Measurements from ENCODE around the gene NCAM2.

Gene NCAM2

DNA sequence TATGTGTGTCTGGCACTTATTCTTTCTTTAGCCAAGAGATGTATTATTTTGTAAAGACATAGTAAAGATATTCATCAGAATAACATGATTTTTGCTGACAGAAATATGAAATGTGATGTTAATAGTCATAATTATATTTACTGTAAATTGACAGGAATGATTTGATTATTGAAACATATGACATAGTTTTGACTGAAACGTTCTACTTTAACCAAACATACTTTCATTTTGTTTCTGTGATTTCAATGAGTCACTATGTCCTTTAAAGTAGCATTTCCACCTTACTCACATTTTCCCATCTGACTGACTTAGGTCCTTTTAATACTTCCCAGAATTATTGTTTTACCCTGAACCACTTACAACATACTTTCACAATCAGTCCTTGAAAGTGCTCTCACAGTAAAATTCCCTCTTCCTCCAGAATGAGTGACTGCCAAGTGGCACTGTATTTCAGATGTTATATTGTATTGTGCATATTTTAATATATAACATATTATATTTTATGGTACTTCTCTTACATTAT is 437.9 kb downstream of the NCAM2 start:
- H3K9me3 ChIP-seq (ENCODE audit: control insufficient read depth in 1 of 2, low read length in 2 of 2) = peaks cover 0 to 5% of the 10 kb centered on the region in 2 donors
- no peak overlapping the region for H3K9ac ChIP-seq (ENCODE audit: low read depth in 1 of 2, low read length in 2 of 2)
- no peak overlapping the region for H3K4me3 ChIP-seq (ENCODE audit: low read depth in 1 of 2, low read length in 2 of 2)
- no peaks in the 10 kb centered on the region for H3K27me3 ChIP-seq (ENCODE audit: control insufficient read depth in 1 of 2, insufficient read depth in 2 of 2, low read length in 2 of 2)
- no peaks in the 10 kb centered on the region for H3K36me3 ChIP-seq (ENCODE audit: control insufficient read depth in 1 of 2, insufficient read depth in 2 of 2, low read length in 2 of 2)
- H3K4me1 ChIP-seq (ENCODE audit: control insufficient read depth in 1 of 2, insufficient read depth in 2 of 2, low read length in 2 of 2) = no peaks in the 10 kb centered on the region
- no peak overlapping the region for H3K27ac ChIP-seq (ENCODE audit: low read depth, low read length)

DNA sequence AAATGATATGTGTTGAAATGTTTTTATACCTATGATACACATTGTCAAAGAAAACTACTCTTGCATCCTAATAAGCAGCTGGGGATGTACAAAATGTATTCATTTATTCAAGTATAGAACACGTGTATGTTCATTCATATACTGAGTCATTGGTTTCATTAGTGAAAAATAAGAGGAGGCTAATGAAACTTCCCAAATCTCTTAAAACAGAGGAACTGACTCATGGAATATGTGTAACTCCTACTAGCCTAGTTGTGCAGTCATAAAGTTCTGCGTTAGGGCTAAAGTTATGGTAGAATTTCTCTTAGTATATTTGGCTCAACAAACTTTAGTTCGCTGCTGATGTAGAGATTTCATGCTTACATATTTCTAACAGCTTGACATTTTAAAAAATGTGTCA is 441.6 kb downstream of the NCAM2 start:
- Histone ChIP-seq H3K9ac (ENCODE audit: low read depth in 1 of 2, low read length in 2 of 2) (no peak overlapping the region), H3K36me3 (ENCODE audit: control insufficient read depth in 1 of 2, insufficient read depth in 2 of 2, low read length in 2 of 2) (no peaks in the 10 kb centered on the region), H3K4me3 (ENCODE audit: low read depth in 1 of 2, low read length in 2 of 2) (no peak overlapping the region), H3K9me3 (ENCODE audit: control insufficient read depth in 1 of 2, low read length in 2 of 2) (peaks cover 0 to 5% of the 10 kb centered on the region in 2 donors), H3K27me3 (ENCODE audit: control insufficient read depth in 1 of 2, insufficient read depth in 2 of 2, low read length in 2 of 2) (no peaks in the 10 kb centered on the region), H3K4me1 (ENCODE audit: control insufficient read depth in 1 of 2, insufficient read depth in 2 of 2, low read length in 2 of 2) (no peaks in the 10 kb centered on the region), H3K27ac (ENCODE audit: low read depth, low read length) (no peak overlapping the region)

DNA sequence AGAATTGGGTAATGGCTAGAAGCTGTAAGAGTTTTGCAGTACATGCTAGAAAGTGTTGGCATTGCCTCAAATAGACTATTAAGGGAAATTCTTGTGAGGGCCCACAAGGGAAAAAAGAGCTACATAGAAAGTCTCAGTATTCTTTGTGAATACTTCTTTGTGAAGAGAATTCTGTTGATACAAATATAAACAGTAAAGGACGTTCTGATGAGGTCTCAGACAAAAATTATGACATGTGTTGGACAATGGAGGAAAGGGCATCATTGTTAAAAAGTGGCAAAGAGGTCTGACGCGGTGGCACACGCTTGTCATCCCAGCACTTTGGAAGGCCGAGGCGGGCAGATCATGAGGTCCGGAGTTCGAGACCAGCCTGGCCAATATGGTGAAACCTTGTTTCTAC is 458.9 kb downstream of the NCAM2 start:
- H3K9me3 ChIP-seq (ENCODE audit: control insufficient read depth in 1 of 2, low read length in 2 of 2) = peaks cover 7 to 16% of the 10 kb centered on the region in 2 donors

DNA sequence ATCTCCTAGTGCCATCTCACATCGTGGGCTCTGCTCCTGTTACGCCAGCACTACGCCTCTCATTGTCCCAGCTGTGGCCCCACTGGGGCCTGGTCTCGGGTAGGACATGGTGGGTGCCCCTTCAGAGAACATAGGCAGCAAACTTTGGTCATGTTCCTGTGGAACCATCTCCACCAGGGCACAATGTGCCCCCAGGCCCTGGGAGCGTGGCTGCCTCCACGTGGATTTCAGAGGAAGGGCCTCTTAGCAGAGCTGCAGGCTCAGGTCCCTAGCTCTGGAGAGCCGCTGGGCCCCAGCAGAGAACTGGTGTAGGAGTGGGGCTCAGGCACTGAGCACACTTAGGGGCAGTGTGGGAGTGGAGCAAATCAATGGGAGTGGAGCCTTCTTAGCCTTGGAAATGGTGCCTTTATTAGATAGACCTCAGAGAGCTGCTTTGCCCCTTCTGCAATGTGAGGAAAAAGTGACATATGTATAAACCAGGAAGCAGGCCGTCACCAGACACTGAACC is 460.0 kb downstream of the NCAM2 start:
- no peaks in the 10 kb centered on the region for H3K27me3 ChIP-seq (ENCODE audit: control insufficient read depth in 1 of 2, insufficient read depth in 2 of 2, low read length in 2 of 2)

More for the DNA sequence above, 458.9 kb downstream of the NCAM2 start:
- no peak overlapping the region for H3K4me3 ChIP-seq (ENCODE audit: low read depth in 1 of 2, low read length in 2 of 2)
- H3K4me1 ChIP-seq (ENCODE audit: control insufficient read depth in 1 of 2, insufficient read depth in 2 of 2, low read length in 2 of 2) = no peaks in the 10 kb centered on the region
- no peak overlapping the region for H3K27ac ChIP-seq (ENCODE audit: low read depth, low read length)
- no peak overlapping the region for H3K9ac ChIP-seq (ENCODE audit: low read depth in 1 of 2, low read length in 2 of 2)
- H3K27me3 ChIP-seq (ENCODE audit: control insufficient read depth in 1 of 2, insufficient read depth in 2 of 2, low read length in 2 of 2) = no peaks in the 10 kb centered on the region
- H3K36me3 ChIP-seq (ENCODE audit: control insufficient read depth in 1 of 2, insufficient read depth in 2 of 2, low read length in 2 of 2) = no peaks in the 10 kb centered on the region

DNA sequence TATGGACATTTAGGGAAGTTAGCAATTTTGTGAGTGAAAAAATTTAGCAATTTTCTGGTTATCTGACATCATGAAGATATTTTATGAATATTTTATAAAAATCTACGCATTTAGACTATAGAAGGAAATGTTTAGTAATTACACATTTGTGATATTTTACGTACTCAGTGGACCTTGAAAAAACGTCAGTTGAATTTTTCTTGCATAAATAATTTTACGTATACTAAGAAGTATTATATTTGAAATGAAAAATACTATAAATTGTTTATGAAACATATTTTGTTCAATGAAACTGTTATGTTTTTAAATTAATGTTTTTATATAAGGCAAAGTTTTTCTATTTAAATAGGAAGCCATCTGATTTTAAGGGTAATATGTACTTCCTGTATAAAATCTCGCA is 462.8 kb downstream of the NCAM2 start:
- Histone ChIP-seq H3K4me1 (ENCODE audit: control insufficient read depth in 1 of 2, insufficient read depth in 2 of 2, low read length in 2 of 2) (no peaks in the 10 kb centered on the region), H3K27ac (ENCODE audit: low read depth, low read length) (no peak overlapping the region), H3K36me3 (ENCODE audit: control insufficient read depth in 1 of 2, insufficient read depth in 2 of 2, low read length in 2 of 2) (no peaks in the 10 kb centered on the region), H3K9me3 (ENCODE audit: control insufficient read depth in 1 of 2, low read length in 2 of 2) (peaks cover 7 to 16% of the 10 kb centered on the region in 2 donors), H3K4me3 (ENCODE audit: low read depth in 1 of 2, low read length in 2 of 2) (no peak overlapping the region), H3K9ac (ENCODE audit: low read depth in 1 of 2, low read length in 2 of 2) (no peak overlapping the region), H3K27me3 (ENCODE audit: control insufficient read depth in 1 of 2, insufficient read depth in 2 of 2, low read length in 2 of 2) (no peaks in the 10 kb centered on the region)

More for the DNA sequence above, 460.0 kb downstream of the NCAM2 start:
- Histone ChIP-seq H3K36me3 (ENCODE audit: control insufficient read depth in 1 of 2, insufficient read depth in 2 of 2, low read length in 2 of 2) (no peaks in the 10 kb centered on the region), H3K27ac (ENCODE audit: low read depth, low read length) (no peak overlapping the region), H3K4me1 (ENCODE audit: control insufficient read depth in 1 of 2, insufficient read depth in 2 of 2, low read length in 2 of 2) (no peaks in the 10 kb centered on the region), H3K9ac (ENCODE audit: low read depth in 1 of 2, low read length in 2 of 2) (no peak overlapping the region), H3K4me3 (ENCODE audit: low read depth in 1 of 2, low read length in 2 of 2) (no peak overlapping the region), H3K9me3 (ENCODE audit: control insufficient read depth in 1 of 2, low read length in 2 of 2) (peaks cover 7 to 16% of the 10 kb centered on the region in 2 donors)

DNA sequence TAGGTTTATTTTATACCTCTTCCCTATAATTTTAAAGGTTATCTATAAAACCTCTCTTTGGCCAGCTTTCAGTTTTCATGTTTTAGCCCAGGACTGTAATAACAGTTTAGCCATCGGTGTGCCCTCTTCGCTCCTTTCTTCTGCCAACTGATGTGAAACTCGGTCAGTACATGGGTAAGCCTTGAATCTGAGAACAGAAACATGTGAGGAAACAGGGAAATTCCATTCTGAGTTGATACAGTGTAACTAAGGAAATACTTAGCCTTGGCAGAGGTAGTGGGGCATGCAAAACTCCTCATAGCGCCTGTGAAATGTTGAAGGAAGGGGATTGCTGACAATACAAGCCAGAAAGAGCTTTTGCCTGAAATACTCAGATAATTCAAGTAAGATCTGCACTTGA is 465.2 kb downstream of the NCAM2 start:
- H3K9me3 ChIP-seq (ENCODE audit: control insufficient read depth in 1 of 2, low read length in 2 of 2) = peaks cover 0 to 7% of the 10 kb centered on the region in 2 donors
- H3K27me3 ChIP-seq (ENCODE audit: control insufficient read depth in 1 of 2, insufficient read depth in 2 of 2, low read length in 2 of 2) = no peaks in the 10 kb centered on the region
- no peaks in the 10 kb centered on the region for H3K36me3 ChIP-seq (ENCODE audit: control insufficient read depth in 1 of 2, insufficient read depth in 2 of 2, low read length in 2 of 2)
- no peaks in the 10 kb centered on the region for H3K4me1 ChIP-seq (ENCODE audit: control insufficient read depth in 1 of 2, insufficient read depth in 2 of 2, low read length in 2 of 2)
- H3K4me3 ChIP-seq (ENCODE audit: low read depth in 1 of 2, low read length in 2 of 2) = no peak overlapping the region
- H3K27ac ChIP-seq (ENCODE audit: low read depth, low read length) = no peak overlapping the region
- no peak overlapping the region for H3K9ac ChIP-seq (ENCODE audit: low read depth in 1 of 2, low read length in 2 of 2)

DNA sequence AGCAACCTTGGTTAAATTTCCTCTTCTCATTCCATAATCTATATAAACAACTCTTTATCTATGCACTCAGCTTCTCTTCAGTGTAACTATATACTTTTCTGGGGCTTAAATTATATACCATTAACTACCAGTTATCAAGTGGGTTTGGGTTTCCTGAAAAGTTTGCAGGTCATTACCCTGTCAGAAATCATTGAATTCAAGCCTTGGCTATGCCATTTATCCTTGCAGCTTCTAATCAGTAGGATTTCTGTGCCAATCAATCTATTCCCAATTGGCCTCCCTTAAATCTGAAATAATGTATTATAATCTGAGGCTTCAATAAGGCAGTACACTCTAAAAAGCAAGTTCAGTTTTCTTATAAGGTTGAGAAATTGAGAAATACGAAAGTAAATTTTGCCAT is 466.5 kb downstream of the NCAM2 start:
- H3K9me3 ChIP-seq (ENCODE audit: control insufficient read depth in 1 of 2, low read length in 2 of 2) = no peaks in the 10 kb centered on the region
- H3K36me3 ChIP-seq (ENCODE audit: control insufficient read depth in 1 of 2, insufficient read depth in 2 of 2, low read length in 2 of 2) = no peaks in the 10 kb centered on the region
- H3K4me1 ChIP-seq (ENCODE audit: control insufficient read depth in 1 of 2, insufficient read depth in 2 of 2, low read length in 2 of 2) = no peaks in the 10 kb centered on the region
- H3K9ac ChIP-seq (ENCODE audit: low read depth in 1 of 2, low read length in 2 of 2) = no peak overlapping the region
- H3K27ac ChIP-seq (ENCODE audit: low read depth, low read length) = no peak overlapping the region
- no peaks in the 10 kb centered on the region for H3K27me3 ChIP-seq (ENCODE audit: control insufficient read depth in 1 of 2, insufficient read depth in 2 of 2, low read length in 2 of 2)
- H3K4me3 ChIP-seq (ENCODE audit: low read depth in 1 of 2, low read length in 2 of 2) = no peak overlapping the region

DNA sequence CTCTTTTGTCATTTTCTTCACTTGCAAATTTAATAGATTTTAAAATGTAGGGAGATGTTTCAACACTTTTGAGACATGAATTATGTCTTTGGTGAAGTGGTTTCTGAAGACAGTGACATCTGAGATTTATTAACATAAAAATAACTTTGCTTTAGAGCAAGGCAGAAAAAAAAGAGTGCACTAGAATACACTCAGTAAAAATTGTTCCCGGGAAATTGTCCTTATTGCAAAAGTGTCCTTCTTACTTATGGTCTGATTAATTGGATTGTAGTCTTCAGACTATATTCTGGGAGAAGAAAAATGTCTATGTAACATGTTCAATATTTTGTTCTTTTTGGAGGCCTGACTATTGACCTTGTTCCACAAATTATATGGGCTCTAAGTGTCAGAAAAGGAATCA is 468.5 kb downstream of the NCAM2 start:
- H3K9me3 ChIP-seq (ENCODE audit: control insufficient read depth in 1 of 2, low read length in 2 of 2) = no peaks in the 10 kb centered on the region
- H3K9ac ChIP-seq (ENCODE audit: low read depth in 1 of 2, low read length in 2 of 2) = no peak overlapping the region
- no peak overlapping the region for H3K4me3 ChIP-seq (ENCODE audit: low read depth in 1 of 2, low read length in 2 of 2)
- H3K4me1 ChIP-seq (ENCODE audit: control insufficient read depth in 1 of 2, insufficient read depth in 2 of 2, low read length in 2 of 2) = no peaks in the 10 kb centered on the region
- no peaks in the 10 kb centered on the region for H3K36me3 ChIP-seq (ENCODE audit: control insufficient read depth in 1 of 2, insufficient read depth in 2 of 2, low read length in 2 of 2)
- H3K27me3 ChIP-seq (ENCODE audit: control insufficient read depth in 1 of 2, insufficient read depth in 2 of 2, low read length in 2 of 2) = no peaks in the 10 kb centered on the region
- no peak overlapping the region for H3K27ac ChIP-seq (ENCODE audit: low read depth, low read length)

DNA sequence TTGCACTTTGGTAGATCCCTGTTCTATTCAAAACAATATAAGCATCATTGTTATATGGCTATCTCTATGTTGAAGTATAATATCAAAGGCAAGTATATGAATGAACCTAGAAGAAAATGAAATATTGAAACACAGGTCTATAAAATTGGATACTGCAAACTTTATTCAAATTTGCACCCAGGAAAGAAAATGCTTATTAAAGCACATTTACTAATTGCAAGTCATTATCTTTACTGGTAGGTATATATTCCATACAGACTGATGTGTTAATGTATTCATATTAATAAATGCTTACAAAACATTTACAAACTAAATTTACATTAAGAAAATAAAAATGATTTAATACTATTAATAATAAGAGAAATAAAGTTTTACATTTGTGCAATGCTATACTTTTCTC is 469.8 kb downstream of the NCAM2 start:
- Histone ChIP-seq H3K4me1 (ENCODE audit: control insufficient read depth in 1 of 2, insufficient read depth in 2 of 2, low read length in 2 of 2) (no peaks in the 10 kb centered on the region), H3K9ac (ENCODE audit: low read depth in 1 of 2, low read length in 2 of 2) (no peak overlapping the region), H3K9me3 (ENCODE audit: control insufficient read depth in 1 of 2, low read length in 2 of 2) (no peaks in the 10 kb centered on the region), H3K27me3 (ENCODE audit: control insufficient read depth in 1 of 2, insufficient read depth in 2 of 2, low read length in 2 of 2) (no peaks in the 10 kb centered on the region), H3K36me3 (ENCODE audit: control insufficient read depth in 1 of 2, insufficient read depth in 2 of 2, low read length in 2 of 2) (no peaks in the 10 kb centered on the region), H3K4me3 (ENCODE audit: low read depth in 1 of 2, low read length in 2 of 2) (no peak overlapping the region), H3K27ac (ENCODE audit: low read depth, low read length) (no peak overlapping the region)

DNA sequence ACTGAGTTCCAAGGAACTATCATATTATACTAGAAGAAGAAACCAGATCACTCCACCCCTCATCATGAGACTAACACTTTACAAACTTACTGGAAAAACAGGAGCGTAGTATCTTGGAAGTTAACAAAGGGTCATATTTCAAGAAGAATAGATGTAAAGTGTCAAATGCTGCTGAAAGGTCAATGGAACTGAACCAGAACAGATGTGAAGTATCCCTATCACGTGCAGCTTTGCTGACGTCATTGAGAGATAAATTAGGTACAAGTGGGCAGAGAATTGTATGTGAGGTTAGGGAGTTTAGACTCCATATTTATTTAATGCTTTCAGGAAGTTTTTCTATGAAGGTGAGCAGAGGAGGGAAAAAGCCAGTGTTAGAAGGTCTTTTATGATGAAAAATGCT is 483.0 kb downstream of the NCAM2 start:
- Histone ChIP-seq H3K4me1 (ENCODE audit: control insufficient read depth in 1 of 2, insufficient read depth in 2 of 2, low read length in 2 of 2) (no peaks in the 10 kb centered on the region), H3K9ac (ENCODE audit: low read depth in 1 of 2, low read length in 2 of 2) (no peak overlapping the region), H3K4me3 (ENCODE audit: low read depth in 1 of 2, low read length in 2 of 2) (no peak overlapping the region), H3K9me3 (ENCODE audit: control insufficient read depth in 1 of 2, low read length in 2 of 2) (peaks cover 3 to 14% of the 10 kb centered on the region in 2 donors), H3K27me3 (ENCODE audit: control insufficient read depth in 1 of 2, insufficient read depth in 2 of 2, low read length in 2 of 2) (no peaks in the 10 kb centered on the region), H3K36me3 (ENCODE audit: control insufficient read depth in 1 of 2, insufficient read depth in 2 of 2, low read length in 2 of 2) (no peaks in the 10 kb centered on the region), H3K27ac (ENCODE audit: low read depth, low read length) (no peak overlapping the region)

DNA sequence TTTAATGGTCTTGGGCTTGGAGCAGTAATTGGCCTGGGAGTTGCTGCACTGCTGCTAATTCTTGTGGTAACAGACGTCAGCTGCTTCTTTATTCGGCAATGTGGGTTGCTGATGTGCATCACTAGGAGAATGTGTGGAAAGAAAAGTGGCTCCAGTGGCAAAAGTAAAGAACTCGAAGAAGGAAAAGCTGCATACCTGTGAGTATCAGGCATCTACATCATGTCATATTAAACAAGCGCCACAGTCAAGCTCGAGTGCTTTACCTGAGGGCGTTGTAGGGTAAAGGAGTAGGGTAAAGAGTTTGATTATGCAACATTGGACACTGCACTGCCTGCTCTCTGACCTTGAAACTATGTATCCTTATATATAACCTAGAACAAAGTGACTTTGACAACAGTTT is 510.6 kb downstream of the NCAM2 start:
- H3K27me3 ChIP-seq (ENCODE audit: control insufficient read depth in 1 of 2, insufficient read depth in 2 of 2, low read length in 2 of 2) = no peaks in the 10 kb centered on the region
- H3K4me1 ChIP-seq (ENCODE audit: control insufficient read depth in 1 of 2, insufficient read depth in 2 of 2, low read length in 2 of 2) = no peaks in the 10 kb centered on the region
- H3K36me3 ChIP-seq (ENCODE audit: control insufficient read depth in 1 of 2, insufficient read depth in 2 of 2, low read length in 2 of 2) = no peaks in the 10 kb centered on the region
- H3K4me3 ChIP-seq (ENCODE audit: low read depth in 1 of 2, low read length in 2 of 2) = no peak overlapping the region
- H3K9ac ChIP-seq (ENCODE audit: low read depth in 1 of 2, low read length in 2 of 2) = no peak overlapping the region
- peaks cover 0 to 4% of the 10 kb centered on the region in 2 donors for H3K9me3 ChIP-seq (ENCODE audit: control insufficient read depth in 1 of 2, low read length in 2 of 2)
- no peak overlapping the region for H3K27ac ChIP-seq (ENCODE audit: low read depth, low read length)
